HL-60 (cell line): Measurements from ENCODE around the gene FBN1.

Source experiments
- DNase-seq, 2 experiments: peaks; one replicate each; pipeline ENCODE4 v3.0.0-alpha.2; 2010 to 2020; ENCODE audit warnings: low read depth in 1 of 2, low spot score in 1 of 2
- H3K27ac ChIP-seq: fragments of 250-450 bp; sonication (Bioruptor Pico); replicated peaks from 2 replicates; pipeline ENCODE4 v1.5.1; 2020; ENCODE audit warnings: mild to moderate bottlenecking, moderate library complexity
- H3K27me3 ChIP-seq: fragments of 250-450 bp; sonication (Bioruptor Pico); 2 replicates; pipeline ENCODE4 v1.5.1; 2021; ENCODE audit warnings: mild to moderate bottlenecking, moderate library complexity; ENCODE audit not compliant: insufficient read depth, poor library complexity, severe bottlenecking
- H3K4me3 ChIP-seq: replicated peaks from 2 replicates; pipeline ENCODE4 v1.5.1; 2011; ENCODE audit warnings: mild to moderate bottlenecking, control low read depth, low read length; ENCODE audit not compliant: insufficient read depth
- GABPA ChIP-seq: IDR thresholded peaks from 2 replicates; pipeline ENCODE4 v1.6.1; 2012; ENCODE audit warnings: low read depth
- POLR2AphosphoS5 ChIP-seq: IDR thresholded peaks from 2 replicates; pipeline ENCODE4 v1.6.1; 2012; ENCODE audit warnings: low read depth
- SPI1 ChIP-seq: IDR thresholded peaks from 2 replicates; pipeline ENCODE4 v1.6.1; 2012; ENCODE audit warnings: low read depth, mild to moderate bottlenecking, borderline replicate concordance
- TF ChIP-seq, protein P1 (sequence below): IDR thresholded peaks from one replicate; pipeline ENCODE4 v1.5.1; 2011; ENCODE audit warnings: low read length, control low read depth, inconsistent platforms; ENCODE audit not compliant: insufficient read depth
- TF ChIP-seq, protein P2 (sequence below): IDR thresholded peaks from 2 replicates; pipeline ENCODE4 v1.6.1; 2012; ENCODE audit warnings: low read depth; ENCODE audit not compliant: insufficient replicate concordance

The FBN1 gene

DNA sequence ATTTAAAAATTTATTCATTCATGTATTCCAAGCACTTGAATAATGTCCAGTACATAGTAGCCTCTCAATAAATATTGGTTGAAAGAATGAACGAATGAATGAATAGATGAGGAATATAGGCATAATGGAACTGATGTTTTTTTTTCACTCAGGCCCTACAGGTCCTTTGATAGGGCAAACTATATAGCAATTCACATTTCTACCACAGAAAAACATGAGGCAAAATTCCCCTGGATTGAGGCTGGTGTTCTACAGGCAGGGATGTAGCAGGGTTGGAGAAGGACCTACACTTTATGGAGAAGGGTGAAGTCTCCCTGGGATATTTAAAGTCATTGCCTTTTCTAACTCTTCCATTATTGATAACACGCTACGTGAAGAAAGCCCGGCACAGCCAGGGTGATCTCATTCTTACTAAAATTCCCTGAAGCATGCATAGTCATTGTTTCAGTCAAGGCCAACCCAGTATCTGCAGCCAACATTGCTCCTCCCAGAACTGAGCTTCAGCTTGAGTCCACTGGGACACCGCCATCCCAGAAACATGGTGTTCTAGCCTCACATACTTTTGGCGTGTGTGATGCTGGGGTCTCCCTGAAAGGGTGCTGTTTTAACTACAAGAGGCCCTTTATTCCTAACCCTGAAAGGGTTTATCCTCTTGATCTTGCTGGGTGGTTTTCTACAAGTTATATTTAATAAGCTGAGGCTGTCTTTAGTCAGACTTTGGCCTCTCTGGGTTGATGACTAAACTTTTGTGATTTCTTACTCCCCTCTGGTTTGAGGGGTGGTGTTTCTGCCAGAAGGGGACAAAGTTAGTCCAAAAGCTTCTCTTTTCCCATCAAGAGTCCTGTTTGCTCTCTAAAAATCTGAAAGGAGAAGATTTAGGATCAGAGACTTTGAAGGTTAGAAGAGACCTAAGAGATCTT, 25.9 kb upstream of the FBN1 start:
- TF ChIP-seq, protein P1, sequence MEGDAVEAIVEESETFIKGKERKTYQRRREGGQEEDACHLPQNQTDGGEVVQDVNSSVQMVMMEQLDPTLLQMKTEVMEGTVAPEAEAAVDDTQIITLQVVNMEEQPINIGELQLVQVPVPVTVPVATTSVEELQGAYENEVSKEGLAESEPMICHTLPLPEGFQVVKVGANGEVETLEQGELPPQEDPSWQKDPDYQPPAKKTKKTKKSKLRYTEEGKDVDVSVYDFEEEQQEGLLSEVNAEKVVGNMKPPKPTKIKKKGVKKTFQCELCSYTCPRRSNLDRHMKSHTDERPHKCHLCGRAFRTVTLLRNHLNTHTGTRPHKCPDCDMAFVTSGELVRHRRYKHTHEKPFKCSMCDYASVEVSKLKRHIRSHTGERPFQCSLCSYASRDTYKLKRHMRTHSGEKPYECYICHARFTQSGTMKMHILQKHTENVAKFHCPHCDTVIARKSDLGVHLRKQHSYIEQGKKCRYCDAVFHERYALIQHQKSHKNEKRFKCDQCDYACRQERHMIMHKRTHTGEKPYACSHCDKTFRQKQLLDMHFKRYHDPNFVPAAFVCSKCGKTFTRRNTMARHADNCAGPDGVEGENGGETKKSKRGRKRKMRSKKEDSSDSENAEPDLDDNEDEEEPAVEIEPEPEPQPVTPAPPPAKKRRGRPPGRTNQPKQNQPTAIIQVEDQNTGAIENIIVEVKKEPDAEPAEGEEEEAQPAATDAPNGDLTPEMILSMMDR, result no peak
- TF ChIP-seq, protein P2, sequence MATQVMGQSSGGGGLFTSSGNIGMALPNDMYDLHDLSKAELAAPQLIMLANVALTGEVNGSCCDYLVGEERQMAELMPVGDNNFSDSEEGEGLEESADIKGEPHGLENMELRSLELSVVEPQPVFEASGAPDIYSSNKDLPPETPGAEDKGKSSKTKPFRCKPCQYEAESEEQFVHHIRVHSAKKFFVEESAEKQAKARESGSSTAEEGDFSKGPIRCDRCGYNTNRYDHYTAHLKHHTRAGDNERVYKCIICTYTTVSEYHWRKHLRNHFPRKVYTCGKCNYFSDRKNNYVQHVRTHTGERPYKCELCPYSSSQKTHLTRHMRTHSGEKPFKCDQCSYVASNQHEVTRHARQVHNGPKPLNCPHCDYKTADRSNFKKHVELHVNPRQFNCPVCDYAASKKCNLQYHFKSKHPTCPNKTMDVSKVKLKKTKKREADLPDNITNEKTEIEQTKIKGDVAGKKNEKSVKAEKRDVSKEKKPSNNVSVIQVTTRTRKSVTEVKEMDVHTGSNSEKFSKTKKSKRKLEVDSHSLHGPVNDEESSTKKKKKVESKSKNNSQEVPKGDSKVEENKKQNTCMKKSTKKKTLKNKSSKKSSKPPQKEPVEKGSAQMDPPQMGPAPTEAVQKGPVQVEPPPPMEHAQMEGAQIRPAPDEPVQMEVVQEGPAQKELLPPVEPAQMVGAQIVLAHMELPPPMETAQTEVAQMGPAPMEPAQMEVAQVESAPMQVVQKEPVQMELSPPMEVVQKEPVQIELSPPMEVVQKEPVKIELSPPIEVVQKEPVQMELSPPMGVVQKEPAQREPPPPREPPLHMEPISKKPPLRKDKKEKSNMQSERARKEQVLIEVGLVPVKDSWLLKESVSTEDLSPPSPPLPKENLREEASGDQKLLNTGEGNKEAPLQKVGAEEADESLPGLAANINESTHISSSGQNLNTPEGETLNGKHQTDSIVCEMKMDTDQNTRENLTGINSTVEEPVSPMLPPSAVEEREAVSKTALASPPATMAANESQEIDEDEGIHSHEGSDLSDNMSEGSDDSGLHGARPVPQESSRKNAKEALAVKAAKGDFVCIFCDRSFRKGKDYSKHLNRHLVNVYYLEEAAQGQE, result no peak
- TF ChIP-seq GABPA, result no peak
- no peak for TF ChIP-seq SPI1
- TF ChIP-seq POLR2AphosphoS5, result no peak
- no peaks in the 10 kb centered on the region for H3K27me3 ChIP-seq
- no peak overlapping the region for H3K27ac ChIP-seq
- no peak for DNase-seq
- H3K4me3 ChIP-seq, result no peak overlapping the region

DNA sequence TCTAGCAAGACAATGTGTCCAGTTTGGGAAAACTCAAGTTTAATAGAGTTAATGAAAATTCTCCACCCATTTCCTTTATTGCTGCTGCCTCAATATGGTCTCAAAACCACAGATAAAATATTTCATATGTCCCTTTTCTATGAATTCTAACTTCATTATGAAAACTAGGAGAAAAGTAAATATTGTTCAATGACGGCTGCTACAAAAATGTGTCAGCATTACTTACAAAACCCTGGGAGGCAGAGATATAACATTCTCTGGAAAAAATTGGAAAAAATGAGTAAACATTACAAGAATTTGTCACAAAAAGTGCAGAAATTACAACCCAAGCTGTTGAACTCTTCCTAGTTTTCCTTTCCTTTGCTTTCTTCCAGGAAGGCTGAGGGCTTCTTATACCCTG, 22.2 kb upstream of the FBN1 start:
- no peak for DNase-seq

DNA sequence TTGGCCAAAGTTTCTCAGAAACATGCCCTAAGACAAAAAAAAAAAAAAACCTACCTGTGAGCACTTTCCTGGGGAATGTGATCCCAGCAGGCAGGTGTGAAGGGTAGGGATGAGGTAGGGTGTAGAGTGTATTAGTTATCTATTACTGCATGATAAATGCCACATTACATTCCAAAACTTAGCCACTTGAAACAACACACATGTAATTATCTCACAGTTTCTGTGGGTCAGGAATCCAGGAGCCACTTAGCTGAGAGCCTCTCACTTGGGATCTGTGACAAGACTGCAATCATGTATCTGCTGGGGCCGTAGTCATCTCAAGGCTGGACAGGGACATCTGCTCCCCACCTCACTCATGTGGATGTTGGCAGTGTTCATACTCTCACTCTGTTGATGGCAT, 18.9 kb upstream of the FBN1 start:
- no peak for DNase-seq
- TF ChIP-seq GABPA, result no peak
- TF ChIP-seq POLR2AphosphoS5, result no peak
- no peak for TF ChIP-seq SPI1
- TF ChIP-seq, protein P2, result no peak
- TF ChIP-seq, protein P1, result no peak
- Histone ChIP-seq H3K4me3 (no peak overlapping the region), H3K27me3 (no peaks in the 10 kb centered on the region), H3K27ac (no peak overlapping the region)

More for the DNA sequence above, 22.2 kb upstream of the FBN1 start:
- no peak overlapping the region for H3K4me3 ChIP-seq
- no peaks in the 10 kb centered on the region for H3K27me3 ChIP-seq
- no peak overlapping the region for H3K27ac ChIP-seq
- TF ChIP-seq, protein P1, result no peak
- TF ChIP-seq, protein P2, result no peak
- no peak for TF ChIP-seq SPI1
- no peak for TF ChIP-seq GABPA
- TF ChIP-seq POLR2AphosphoS5, result no peak
